Panc1 (cell line): ENCODE data around the gene WRAP73. TPM values are rescaled to one million over a fixed set of nuclear protein-coding genes. Genes with fewer than 3 reads are reported as not detected.

ENCODE experiments used
- ATAC-seq: fragments of 200-7000 bp; cut with Tn5 transposase; 2 replicates; pipeline ENCODE4 v1.9.1; 2020; ENCODE audit warnings: mild to moderate bottlenecking, moderate library complexity
- BruUV-seq: library from RNA; stranded (reverse); fragments of 400-500 nt; replicated peaks from 2 replicates; lab custom pipeline; 2021; lab: Mats Ljungman, UMichigan
- CTCF ChIA-PET: fragments of 300-600 bp; sonication (Branson Sonifier 250); formaldehyde crosslinking; loops from one replicate; lab custom pipeline; 2022; ENCODE audit warnings: antibody characterized with exemption; lab: Charles Lee
- POLR2A ChIA-PET: fragments of 300-600 bp; sonication (Branson Sonifier 250); formaldehyde crosslinking; loops from one replicate; lab custom pipeline; 2022; ENCODE audit warnings: antibody characterized with exemption; lab: Charles Lee
- DNase-seq: peaks from one replicate; pipeline ENCODE4 v3.0.0-alpha.2; 2010; ENCODE audit warnings: low read depth, low spot score
- H3K27ac ChIP-seq: 2 replicates; pipeline ENCODE4 v1.5.1; 2011; ENCODE audit warnings: mild to moderate bottlenecking, low read length, inconsistent platforms
- H3K27me3 ChIP-seq: fragments of 200-500 bp; sonication (Bioruptor generic); 2 replicates; pipeline ENCODE4 v1.6.0; 2014; ENCODE audit warnings: low read length, inconsistent platforms; ENCODE audit not compliant: control insufficient read depth, insufficient read depth
- H3K36me3 ChIP-seq: fragments of 200-500 bp; sonication (Bioruptor generic); 2 replicates; pipeline ENCODE4 v1.5.1; 2014; ENCODE audit warnings: inconsistent platforms, mild to moderate bottlenecking, low read length, moderate library complexity; ENCODE audit not compliant: control insufficient read depth, insufficient read depth
- H3K4me1 ChIP-seq: 2 replicates; pipeline ENCODE4 v1.5.1; 2011; ENCODE audit warnings: inconsistent platforms, mild to moderate bottlenecking, low read length, moderate library complexity; ENCODE audit not compliant: control insufficient read depth, insufficient read depth
- H3K4me3 ChIP-seq, 2 experiments: 2 replicates each; pipeline ENCODE4 v1.5.1; 2011 to 2012; ENCODE audit warnings: low read depth in 2 of 2, low read length in 2 of 2, mild to moderate bottlenecking in 2 of 2, inconsistent platforms in 1 of 2, moderate library complexity in 1 of 2
- H3K9me3 ChIP-seq: fragments of 200-500 bp; sonication (Bioruptor generic); 2 replicates; pipeline ENCODE4 v1.5.1; 2014; ENCODE audit warnings: low read depth, mild to moderate bottlenecking, inconsistent platforms, low read length, moderate library complexity; ENCODE audit not compliant: control insufficient read depth, insufficient read depth
- CTCF ChIP-seq: fragments of 450-650 bp; IDR thresholded peaks from 2 replicates; pipeline ENCODE4 v1.5.1; 2017; ENCODE audit warnings: mild to moderate bottlenecking
- POLR2AphosphoS5 ChIP-seq: IDR thresholded peaks from 2 replicates; pipeline ENCODE4 v1.6.1; 2012; ENCODE audit warnings: mild to moderate bottlenecking, low read depth, low read length, moderate library complexity
- SIN3A ChIP-seq: IDR thresholded peaks from 2 replicates; pipeline ENCODE4 v1.6.1; 2012; ENCODE audit warnings: low read depth, mild to moderate bottlenecking, low read length, moderate library complexity, borderline replicate concordance; ENCODE audit not compliant: insufficient read depth
- TCF7L2 ChIP-seq: IDR thresholded peaks from 2 replicates; pipeline ENCODE4 v1.6.1; 2011; ENCODE audit warnings: mild to moderate bottlenecking, low read depth, low read length, inconsistent platforms
- in situ Hi-C: cut with HindIII; loops from 2 replicates; pipeline ENCODE4 v1.10.0; 2016; ENCODE audit warnings: low sequenced_read_pairs, low pct_unique_long_range_greater_than_20kb
- intact Hi-C: fragments of 100-400 bp; cut with micrococcal nuclease; formaldehyde crosslinking; loops from one replicate; pipeline ENCODE4 v1.10.0; 2022; ENCODE audit not compliant: unreplicated experiment
- total RNA-seq: library from RNA; stranded (reverse); gene quantifications from one replicate; pipeline ENCODE4 v1.2.1, GENCODE V29; 2021; ENCODE audit not compliant: unreplicated experiment
- TF ChIP-seq, protein P1 (sequence below), 2 experiments: IDR thresholded peaks; 2 replicates each; pipeline ENCODE4 v1.6.1; 2011 to 2012; ENCODE audit warnings: low read depth in 2 of 2, control low read depth in 1 of 2, low read length in 1 of 2, mild to moderate bottlenecking in 1 of 2, moderate library complexity in 1 of 2; ENCODE audit not compliant: insufficient read depth in 1 of 2

The WRAP73 gene
- total RNA-seq, 1 experiment from 2014 or later: 27.1 TPM

GRCh38 chr1:3656450-3657095 is 6.7 kb upstream of the WRAP73 start:
- ATAC-seq: no peak
- DNase-seq: no peak
- Histone ChIP-seq H3K4me1 (peaks cover 4% of the 10 kb centered on the region; the same call in 1 of the 2 replicates), H3K9me3 (no peaks in the 10 kb centered on the region), H3K27me3 (no peaks in the 10 kb centered on the region), H3K27ac (no peak overlapping the region), H3K36me3 (no peaks in the 10 kb centered on the region), H3K4me3 (no peak overlapping the region)
- BruUV-seq: no TSS peak
- TF ChIP-seq CTCF: no peak
- TF ChIP-seq, protein P1, sequence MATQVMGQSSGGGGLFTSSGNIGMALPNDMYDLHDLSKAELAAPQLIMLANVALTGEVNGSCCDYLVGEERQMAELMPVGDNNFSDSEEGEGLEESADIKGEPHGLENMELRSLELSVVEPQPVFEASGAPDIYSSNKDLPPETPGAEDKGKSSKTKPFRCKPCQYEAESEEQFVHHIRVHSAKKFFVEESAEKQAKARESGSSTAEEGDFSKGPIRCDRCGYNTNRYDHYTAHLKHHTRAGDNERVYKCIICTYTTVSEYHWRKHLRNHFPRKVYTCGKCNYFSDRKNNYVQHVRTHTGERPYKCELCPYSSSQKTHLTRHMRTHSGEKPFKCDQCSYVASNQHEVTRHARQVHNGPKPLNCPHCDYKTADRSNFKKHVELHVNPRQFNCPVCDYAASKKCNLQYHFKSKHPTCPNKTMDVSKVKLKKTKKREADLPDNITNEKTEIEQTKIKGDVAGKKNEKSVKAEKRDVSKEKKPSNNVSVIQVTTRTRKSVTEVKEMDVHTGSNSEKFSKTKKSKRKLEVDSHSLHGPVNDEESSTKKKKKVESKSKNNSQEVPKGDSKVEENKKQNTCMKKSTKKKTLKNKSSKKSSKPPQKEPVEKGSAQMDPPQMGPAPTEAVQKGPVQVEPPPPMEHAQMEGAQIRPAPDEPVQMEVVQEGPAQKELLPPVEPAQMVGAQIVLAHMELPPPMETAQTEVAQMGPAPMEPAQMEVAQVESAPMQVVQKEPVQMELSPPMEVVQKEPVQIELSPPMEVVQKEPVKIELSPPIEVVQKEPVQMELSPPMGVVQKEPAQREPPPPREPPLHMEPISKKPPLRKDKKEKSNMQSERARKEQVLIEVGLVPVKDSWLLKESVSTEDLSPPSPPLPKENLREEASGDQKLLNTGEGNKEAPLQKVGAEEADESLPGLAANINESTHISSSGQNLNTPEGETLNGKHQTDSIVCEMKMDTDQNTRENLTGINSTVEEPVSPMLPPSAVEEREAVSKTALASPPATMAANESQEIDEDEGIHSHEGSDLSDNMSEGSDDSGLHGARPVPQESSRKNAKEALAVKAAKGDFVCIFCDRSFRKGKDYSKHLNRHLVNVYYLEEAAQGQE (IDR thresholded peaks at IDR 0.05; ENCODE audit: insufficient read depth in 1 of 2, low read depth in 2 of 2, low read length in 1 of 2): no peak
- no peak for TF ChIP-seq POLR2AphosphoS5
- no peak for TF ChIP-seq SIN3A
- no peak for TF ChIP-seq TCF7L2
- intact Hi-C loops: loop anchor here (10.0 kb wide), 1 partner anchor 68 kb away; no protein-coding TSS in a partner anchor
- CTCF ChIA-PET: no interaction called here
- in situ Hi-C loops: no loop called here
- POLR2A ChIA-PET: no interaction called here

DNA sequence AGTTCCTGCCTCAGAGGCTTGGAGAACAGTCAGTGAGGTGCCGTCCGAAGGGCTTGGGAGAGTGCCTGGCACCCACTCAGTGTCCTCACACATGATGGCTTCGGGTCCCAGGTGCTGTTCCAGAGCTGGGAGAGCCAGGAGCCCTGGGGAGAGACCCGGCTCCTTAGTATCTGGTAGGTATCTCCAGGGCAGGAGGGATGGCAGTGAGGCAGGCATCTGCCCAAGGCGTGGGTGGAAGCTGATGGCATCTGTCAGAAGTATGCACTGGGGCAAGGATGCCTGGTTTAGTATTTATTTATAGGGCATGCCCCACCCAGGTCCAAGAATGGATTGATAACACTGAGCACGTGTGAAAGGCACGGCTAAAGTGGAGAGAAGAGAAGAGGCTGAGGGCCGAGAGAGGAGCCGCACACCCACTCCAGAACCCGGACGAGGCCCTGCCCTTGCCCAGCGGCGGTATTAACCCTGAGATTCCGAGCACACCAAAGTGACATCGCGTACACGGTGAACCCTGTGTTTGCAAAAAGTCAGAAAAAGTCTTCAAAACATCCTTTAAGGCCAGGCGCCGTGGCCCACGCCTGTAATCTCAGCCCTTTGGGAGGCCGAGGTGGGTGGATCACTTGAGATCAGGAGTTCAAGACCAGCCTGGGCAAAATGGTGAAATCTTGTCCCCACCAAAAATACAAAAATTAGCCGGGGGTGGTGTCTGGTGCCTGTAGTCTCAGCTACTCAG is 4.8 kb upstream of the WRAP73 start:
- Histone ChIP-seq H3K9me3 (no peaks in the 10 kb centered on the region), H3K4me1 (peaks cover 4% of the 10 kb centered on the region; the same call in 1 of the 2 replicates), H3K4me3 (no peak overlapping the region), H3K27ac (no peak overlapping the region), H3K36me3 (no peaks in the 10 kb centered on the region), H3K27me3 (no peaks in the 10 kb centered on the region)
- in situ Hi-C loops (no loop called here), intact Hi-C loops (loop anchor here (10.0 kb wide), 1 partner anchor 70 kb away; no protein-coding TSS in a partner anchor)
- TF ChIP-seq CTCF (no peak), SIN3A (no peak), POLR2AphosphoS5 (no peak)
- CTCF ChIA-PET: no interaction called here
- no TSS peak for BruUV-seq
- ATAC-seq: no peak
- DNase-seq: no peak
- POLR2A ChIA-PET: no interaction called here
